Activated T-helper 17 cell treated with anti-CD3 and anti-CD28 coated beads, Interleukin-2, amount 50 U/mL, for 72 hours (primary cell): ENCODE measurements around the gene CC2D2B. TPM values are rescaled to one million over a fixed set of nuclear protein-coding genes. Genes with fewer than 3 reads are reported as not detected.
A peak's percentile ranks its signal among the peaks of the same experiment; 100 is the strongest.
"Not testable (repeated sequence)": the region's sequence is repeated elsewhere in the genome, so short reads cannot be mapped to it uniquely, and the experiment has no call there.

Experiments
- ATAC-seq: fragments of 150-1000 bp; cut with Tn5 transposase; replicated peaks from 2 replicates; pipeline ENCODE4 v1.10.0; 2021; ENCODE audit warnings: mild to moderate bottlenecking, moderate library complexity
- H3K27ac Mint-ChIP-seq: one replicate; pipeline ENCODE4 v1.8.0; 2022; ENCODE audit warnings: mixed read lengths
- H3K27me3 Mint-ChIP-seq: one replicate; pipeline ENCODE4 v1.8.0; 2022; ENCODE audit warnings: mixed read lengths
- H3K36me3 Mint-ChIP-seq: one replicate; pipeline ENCODE4 v1.8.0; 2022; ENCODE audit warnings: low read depth, mild to moderate bottlenecking, mixed read lengths
- H3K4me1 Mint-ChIP-seq: one replicate; pipeline ENCODE4 v1.8.0; 2022; ENCODE audit warnings: mixed read lengths
- H3K4me3 Mint-ChIP-seq: one replicate; pipeline ENCODE4 v1.8.0; 2022; ENCODE audit warnings: mild to moderate bottlenecking, mixed read lengths
- H3K9me3 Mint-ChIP-seq: one replicate; pipeline ENCODE4 v1.8.0; 2022; ENCODE audit warnings: mixed read lengths
- total RNA-seq, 2 donors: library from RNA; stranded (reverse); gene quantifications; one replicate each; pipeline ENCODE4 v1.2.3, GENCODE V29; 2022

CC2D2B gene
- total RNA-seq, 2 donors from 2014 or later = 0.24 to 0.73 TPM

DNA sequence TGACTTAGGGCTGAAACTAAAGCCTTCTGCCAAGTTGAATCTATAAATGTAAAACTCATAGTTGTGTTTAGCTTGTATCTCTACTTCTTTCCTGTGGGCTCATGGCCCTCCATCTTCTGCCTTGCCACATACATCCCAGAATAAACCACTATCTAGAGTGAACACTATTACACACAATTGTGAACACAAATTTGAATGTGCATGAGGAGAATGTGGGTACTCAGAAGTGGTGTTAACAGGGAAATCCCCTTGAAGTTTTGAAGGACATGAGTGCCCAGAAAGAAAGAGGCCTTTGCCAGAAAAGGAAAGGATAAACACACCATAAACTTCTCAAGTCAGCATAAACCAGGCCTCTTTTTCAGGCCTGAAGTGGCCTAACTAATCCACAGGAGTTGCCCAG is 115.4 kb downstream of the CC2D2B start:
- Mint-ChIP-seq H3K27me3 (no peaks in the 10 kb centered on the region), H3K9me3 (no peaks in the 10 kb centered on the region), H3K4me1 (no peaks in the 10 kb centered on the region), H3K36me3 (no peaks in the 10 kb centered on the region), H3K27ac (no peak overlapping the region), H3K4me3 (no peak overlapping the region)
- ATAC-seq = no peak

GRCh38 chr10:96025566-96025965 is 117.8 kb downstream of the CC2D2B start:
- no peaks in the 10 kb centered on the region for H3K36me3 Mint-ChIP-seq
- H3K9me3 Mint-ChIP-seq = no peaks in the 10 kb centered on the region
- H3K4me3 Mint-ChIP-seq = no peak overlapping the region
- H3K27me3 Mint-ChIP-seq = peaks cover 3% of the 10 kb centered on the region
- H3K4me1 Mint-ChIP-seq = no peaks in the 10 kb centered on the region
- no peak overlapping the region for H3K27ac Mint-ChIP-seq
- peak; percentile 12 for ATAC-seq

DNA sequence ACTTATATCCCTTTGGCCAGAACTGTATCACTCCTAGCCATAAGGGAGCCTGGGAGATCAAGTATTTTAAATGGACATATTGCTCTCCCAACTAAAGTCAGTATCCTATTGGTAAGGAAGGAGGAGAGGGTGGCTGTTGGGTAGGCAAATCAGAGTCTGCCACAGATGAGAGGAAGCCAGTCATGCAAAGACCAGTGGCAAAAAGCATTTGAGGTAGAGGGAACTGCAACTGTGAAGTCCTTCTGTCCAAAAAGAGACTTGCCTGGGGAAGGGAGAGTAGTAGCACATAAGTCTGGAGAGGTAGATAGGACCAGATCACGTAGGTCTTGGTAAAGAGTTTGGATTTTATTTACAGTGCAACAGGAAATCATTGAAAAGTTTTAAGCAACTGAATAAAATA is 126.8 kb downstream of the CC2D2B start:
- Mint-ChIP-seq H3K9me3 (no peaks in the 10 kb centered on the region), H3K4me1 (no peaks in the 10 kb centered on the region), H3K27me3 (peaks cover 4% of the 10 kb centered on the region), H3K36me3 (no peaks in the 10 kb centered on the region), H3K4me3 (no peak overlapping the region), H3K27ac (no peak overlapping the region)
- no peak for ATAC-seq

DNA sequence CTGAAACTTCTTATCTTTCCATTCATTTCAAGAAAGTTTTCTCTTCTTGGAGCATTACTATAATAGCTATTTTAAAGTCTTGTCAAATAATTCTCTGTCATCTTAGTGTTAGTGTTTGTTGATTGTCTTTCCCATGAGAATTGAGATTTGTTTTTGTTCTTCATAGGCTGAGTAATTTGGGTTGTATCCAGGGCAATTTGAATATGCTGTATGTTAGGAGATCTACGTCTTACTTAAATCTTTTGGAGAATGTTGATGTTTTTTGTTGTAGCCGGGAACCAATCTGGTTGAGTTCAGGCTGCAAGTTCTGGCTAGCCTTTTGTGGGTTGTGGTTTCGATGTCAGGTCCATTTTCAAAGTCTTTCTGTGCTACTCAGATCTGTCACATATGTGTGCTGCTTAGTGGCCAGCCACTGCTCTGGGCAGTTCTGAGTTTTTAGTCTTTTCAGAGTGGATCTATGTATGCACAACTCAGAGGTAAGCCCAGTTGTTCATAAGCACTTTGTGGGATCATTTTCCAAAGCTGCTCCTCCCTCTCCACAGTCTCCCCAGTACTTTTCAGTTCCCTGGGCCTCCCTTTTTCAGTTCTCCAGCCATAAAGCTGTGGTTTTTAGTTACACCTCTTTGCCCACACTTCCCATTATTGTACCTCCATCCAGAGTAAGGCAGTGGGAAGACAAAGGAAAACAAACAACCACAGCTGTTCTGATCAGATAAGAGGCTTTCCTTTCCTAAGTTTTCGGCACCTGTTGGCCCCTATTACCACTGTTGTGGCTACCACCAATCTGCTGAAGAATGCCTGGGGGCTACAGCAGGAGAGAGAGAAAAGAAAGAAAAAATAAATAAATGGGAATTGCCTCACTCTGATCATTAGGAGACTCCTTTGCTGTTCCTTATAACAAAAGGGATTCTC is 131.0 kb downstream of the CC2D2B start:
- Mint-ChIP-seq H3K27ac (no peak overlapping the region), H3K27me3 (peaks cover 4% of the 10 kb centered on the region), H3K4me1 (no peaks in the 10 kb centered on the region), H3K9me3 (no peaks in the 10 kb centered on the region), H3K4me3 (no peak overlapping the region), H3K36me3 (no peaks in the 10 kb centered on the region)
- no peak for ATAC-seq

DNA sequence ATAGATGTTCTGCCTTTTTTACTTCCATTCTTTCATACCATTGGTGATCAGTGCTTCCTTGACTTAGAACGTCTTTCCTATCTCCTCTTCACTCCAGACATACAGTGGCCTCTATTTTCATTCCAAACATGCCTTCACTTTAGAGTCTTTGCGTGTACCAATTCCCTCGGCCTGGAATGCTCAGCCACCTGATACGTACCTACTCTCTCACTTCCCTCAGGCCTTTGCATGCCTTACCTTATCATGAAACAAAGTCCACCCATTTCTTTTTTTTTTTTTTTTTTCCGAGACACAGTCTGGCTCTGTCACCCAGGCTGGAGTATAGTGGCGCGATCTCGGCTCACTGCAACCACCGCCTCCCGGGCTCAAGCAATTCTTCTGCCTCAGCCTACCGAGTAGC is 133.4 kb downstream of the CC2D2B start:
- H3K36me3 Mint-ChIP-seq = peaks cover 13% of the 10 kb centered on the region
- peaks cover 6% of the 10 kb centered on the region for H3K4me1 Mint-ChIP-seq
- no peak overlapping the region for H3K27ac Mint-ChIP-seq
- H3K4me3 Mint-ChIP-seq = no peak overlapping the region
- ATAC-seq = no peak
- H3K9me3 Mint-ChIP-seq = no peaks in the 10 kb centered on the region
- H3K27me3 Mint-ChIP-seq = peaks cover 4% of the 10 kb centered on the region

GRCh38 chr10:96043033-96043892 is 135.5 kb downstream of the CC2D2B start, which contains the start of gene CCNJ:
Gene CCNJ (plus strand): TSS chr10:96043583. CDS start chr10:96044394, 811 bp downstream.
- H3K4me1 Mint-ChIP-seq = peaks cover 20% of the 10 kb centered on the region
- H3K27ac Mint-ChIP-seq = peak within 1 kb of the TSS; percentile 86
- H3K36me3 Mint-ChIP-seq = peaks cover 34% of the 10 kb centered on the region
- no peaks in the 10 kb centered on the region for H3K9me3 Mint-ChIP-seq
- H3K27me3 Mint-ChIP-seq = no peaks in the 10 kb centered on the region
- peak within 1 kb of the TSS; percentile 85 for H3K4me3 Mint-ChIP-seq
- peak; percentile 92 for ATAC-seq

DNA sequence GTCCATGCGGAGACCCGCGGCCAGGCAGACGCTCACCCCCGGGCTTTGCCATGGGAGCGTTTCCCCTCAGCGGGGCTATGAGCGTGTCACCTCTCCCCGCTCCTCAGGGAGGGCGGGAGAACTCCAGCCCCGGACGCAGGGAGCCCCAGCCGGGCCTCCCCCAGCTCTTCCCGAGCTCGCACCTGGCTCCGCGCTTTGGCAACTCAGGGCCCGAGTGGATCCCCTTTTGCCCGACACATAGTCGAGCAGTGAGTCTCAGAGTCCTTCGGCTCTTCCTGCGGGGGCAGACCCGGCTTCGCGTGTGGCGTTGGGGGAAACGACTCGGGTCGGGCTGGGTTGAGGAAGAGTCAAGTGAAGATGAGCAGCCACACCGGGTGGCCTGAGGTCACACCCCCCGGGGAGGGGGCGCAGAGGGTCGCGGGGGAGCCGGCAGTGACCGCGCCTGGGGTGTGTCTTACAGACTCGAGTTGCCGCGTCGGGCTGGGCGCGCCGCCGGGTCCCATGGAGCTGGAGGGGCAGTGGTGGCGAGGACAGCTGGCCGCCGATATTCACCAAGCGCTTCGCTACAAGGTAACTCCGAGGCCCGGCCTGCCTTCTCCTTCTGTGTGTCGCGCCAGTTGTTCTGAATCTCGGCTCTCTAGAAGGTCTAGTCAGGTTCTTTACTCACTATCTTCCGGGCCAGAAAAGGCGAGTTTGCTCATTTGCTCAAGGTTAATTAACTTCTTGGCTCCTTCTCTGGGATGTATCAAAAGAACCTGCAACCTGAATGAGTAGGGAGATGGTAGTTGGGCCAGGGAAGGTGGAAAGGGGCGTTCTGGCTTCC is 136.3 kb downstream of the CC2D2B start:
- Mint-ChIP-seq H3K4me1 (peaks cover 28% of the 10 kb centered on the region), H3K9me3 (no peaks in the 10 kb centered on the region), H3K4me3 (peak overlapping the region; percentile 85), H3K27me3 (no peaks in the 10 kb centered on the region), H3K27ac (peak overlapping the region; percentile 86), H3K36me3 (peaks cover 42% of the 10 kb centered on the region)
- peak; percentile 54 for ATAC-seq

DNA sequence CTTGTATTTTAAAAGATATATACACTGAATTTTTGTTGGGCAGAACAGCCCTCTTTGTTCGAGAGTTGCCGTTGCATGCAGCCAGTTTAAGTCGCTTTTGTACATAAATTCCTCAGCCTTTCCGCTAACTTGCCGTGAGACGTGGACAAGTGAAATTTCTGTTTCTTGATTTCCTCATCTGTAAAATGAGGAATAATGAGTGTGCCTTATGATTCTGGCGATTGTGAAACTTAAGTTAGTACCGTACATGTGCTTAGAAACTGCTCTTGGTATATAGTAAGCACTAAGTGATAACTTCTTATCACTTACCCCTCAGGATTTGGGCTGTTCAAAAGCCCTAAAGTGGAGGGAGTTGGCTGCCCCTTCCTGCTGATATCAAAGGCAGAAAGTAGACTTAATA is 137.0 kb downstream of the CC2D2B start:
- Mint-ChIP-seq H3K36me3 (peaks cover 48% of the 10 kb centered on the region), H3K27ac (peak overlapping the region; percentile 86), H3K27me3 (no peaks in the 10 kb centered on the region), H3K4me3 (peak overlapping the region; percentile 85), H3K9me3 (no peaks in the 10 kb centered on the region), H3K4me1 (peaks cover 32% of the 10 kb centered on the region)
- ATAC-seq = no peak

- Mint-ChIP-seq H3K36me3 (peaks cover 67% of the 10 kb centered on the region), H3K4me3 (no peak overlapping the region), H3K27ac (peak overlapping the region; percentile 8), H3K9me3 (no peaks in the 10 kb centered on the region), H3K27me3 (no peaks in the 10 kb centered on the region), H3K4me1 (peaks cover 32% of the 10 kb centered on the region)
- ATAC-seq = no peak
Observed at GRCh38 chr10:96046546-96046945, 138.8 kb downstream of the CC2D2B start.

- Mint-ChIP-seq H3K27me3 (no peaks in the 10 kb centered on the region), H3K9me3 (no peaks in the 10 kb centered on the region), H3K4me3 (no peak overlapping the region), H3K4me1 (peaks cover 37% of the 10 kb centered on the region), H3K36me3 (peaks cover 72% of the 10 kb centered on the region), H3K27ac (no peak overlapping the region)
- no peak for ATAC-seq
Observed at GRCh38 chr10:96047004-96047649, 139.4 kb downstream of the CC2D2B start.

GRCh38 chr10:96047925-96048324 is 140.2 kb downstream of the CC2D2B start:
- not testable (repeated sequence) for H3K27me3 Mint-ChIP-seq, H3K9me3 Mint-ChIP-seq, H3K27ac Mint-ChIP-seq, H3K4me3 Mint-ChIP-seq, ATAC-seq
- Mint-ChIP-seq H3K36me3 (peaks cover 80% of the 10 kb centered on the region), H3K4me1 (peaks cover 44% of the 10 kb centered on the region)

DNA sequence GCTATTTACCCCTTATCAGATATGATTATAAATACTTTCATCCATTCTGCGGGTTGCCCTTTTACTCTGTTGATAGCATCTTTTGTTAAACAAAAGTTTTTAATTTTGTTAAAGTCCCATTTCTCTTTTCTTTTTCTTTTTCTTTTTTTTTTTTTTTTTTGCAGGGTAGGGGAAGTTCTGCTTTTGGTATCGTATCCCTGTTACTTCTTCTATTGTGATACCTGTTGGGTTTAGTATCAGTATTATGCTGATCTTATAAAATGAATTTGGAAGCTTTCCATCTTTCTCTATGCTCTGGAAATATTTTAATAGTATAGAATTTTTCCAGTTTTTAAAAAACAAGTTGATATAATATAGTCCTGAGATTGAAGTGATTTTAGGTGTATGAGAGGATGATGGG is 141.6 kb downstream of the CC2D2B start:
- no peak overlapping the region for H3K4me3 Mint-ChIP-seq
- peaks cover 47% of the 10 kb centered on the region for H3K4me1 Mint-ChIP-seq
- H3K27me3 Mint-ChIP-seq = no peaks in the 10 kb centered on the region
- ATAC-seq = no peak
- no peak overlapping the region for H3K27ac Mint-ChIP-seq
- peaks cover 84% of the 10 kb centered on the region for H3K36me3 Mint-ChIP-seq
- no peaks in the 10 kb centered on the region for H3K9me3 Mint-ChIP-seq

DNA sequence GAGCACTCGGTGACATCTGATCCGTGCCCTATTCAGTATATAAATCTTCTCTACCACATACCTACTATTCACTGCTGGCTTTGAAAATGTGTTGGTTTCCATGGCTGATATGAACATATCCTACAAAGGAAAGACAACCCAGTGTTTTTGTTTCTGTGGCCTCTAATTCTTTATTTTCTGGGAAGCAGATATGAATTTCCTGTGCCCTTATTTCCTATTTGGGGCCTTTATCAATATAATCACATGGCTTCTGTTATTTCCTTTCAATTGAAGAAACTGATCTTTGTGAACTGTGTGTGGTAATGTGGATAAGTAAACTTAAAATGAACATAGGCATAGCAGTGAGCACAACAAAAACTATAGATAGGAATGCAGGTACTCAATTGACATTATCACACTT is 146.2 kb downstream of the CC2D2B start:
- H3K27me3 Mint-ChIP-seq = no peaks in the 10 kb centered on the region
- H3K4me3 Mint-ChIP-seq = no peak overlapping the region
- no peaks in the 10 kb centered on the region for H3K9me3 Mint-ChIP-seq
- no peak overlapping the region for H3K27ac Mint-ChIP-seq
- H3K36me3 Mint-ChIP-seq = peaks cover 84% of the 10 kb centered on the region
- H3K4me1 Mint-ChIP-seq = peaks cover 26% of the 10 kb centered on the region
- no peak for ATAC-seq

GRCh38 chr10:96056787-96057186 is 149.0 kb downstream of the CC2D2B start:
- Mint-ChIP-seq H3K4me1 (peaks cover 19% of the 10 kb centered on the region), H3K36me3 (peaks cover 80% of the 10 kb centered on the region), H3K9me3 (no peaks in the 10 kb centered on the region), H3K4me3 (no peak overlapping the region), H3K27me3 (no peaks in the 10 kb centered on the region), H3K27ac (peak overlapping the region; percentile 70)
- no peak for ATAC-seq
